GM13976 (cell line): ENCODE results near the gene JAZF1.

Source experiments
- DNase-seq: peaks from one replicate; pipeline ENCODE4 v3.0.0; 2012; ENCODE audit warnings: low spot score
- CTCF ChIP-seq: IDR thresholded peaks from 2 replicates; pipeline ENCODE4 v1.5.1; 2012; ENCODE audit warnings: borderline replicate concordance, mild to moderate bottlenecking; ENCODE audit not compliant: insufficient read depth; ENCODE audit errors: extremely low read depth, missing control alignments, control extremely low read depth
- in situ Hi-C: fragments of 300-500 bp; cut with MboI; formaldehyde crosslinking; loops from one replicate; pipeline ENCODE4 v1.12.0; 2022; ENCODE audit warnings: low sequenced_read_pairs, mixed read lengths, inconsistent platforms; ENCODE audit not compliant: unreplicated experiment

JAZF1 gene

GRCh38 chr7:28135760-28136159 is 44.8 kb downstream of the JAZF1 start:
- no peak for DNase-seq
- in situ Hi-C loops = no loop called here
- TF ChIP-seq CTCF = no peak

- DNase-seq = no peak
- no peak for TF ChIP-seq CTCF
- in situ Hi-C loops = no loop called here
These were observed 45.3 kb downstream of the JAZF1 start for GRCh38 chr7:28135315-28135714.

- in situ Hi-C loops = no loop called here
- no peak for DNase-seq
- TF ChIP-seq CTCF = no peak
These were observed 46.7 kb downstream of the JAZF1 start for GRCh38 chr7:28133872-28134271.

- in situ Hi-C loops = no loop called here
- DNase-seq = no peak
These were observed 47.4 kb downstream of the JAZF1 start for GRCh38 chr7:28132959-28133870.

GRCh38 chr7:28130277-28130676 is 50.3 kb downstream of the JAZF1 start:
- no peak for TF ChIP-seq CTCF
- in situ Hi-C loops = no loop called here
- no peak for DNase-seq

More at GRCh38 chr7:28132959-28133870, 47.4 kb downstream of the JAZF1 start:
- no peak for TF ChIP-seq CTCF

GRCh38 chr7:28128608-28129007 is 52.0 kb downstream of the JAZF1 start:
- no peak for TF ChIP-seq CTCF
- DNase-seq = no peak
- in situ Hi-C loops = no loop called here
